ENCODE measurements around the gene HOMER1. TPM values are rescaled to one million over a fixed set of nuclear protein-coding genes. Genes with fewer than 3 reads are reported as not detected.
"Not testable (repeated sequence)": the region's sequence is repeated elsewhere in the genome, so short reads cannot be mapped to it uniquely, and the experiment has no call there.

The HOMER1 gene
- total and polyA plus RNA-seq, 7 donors, result 0.23 to 31.0 (median 8.3) TPM

GRCh38 chr5:79516986-79517385, 3.1 kb upstream of the HOMER1 start:
- TF ChIP-seq POLR2AphosphoS5 (IDR thresholded peaks at IDR 0.05), result no peak
- TF ChIP-seq POLR2A (IDR thresholded peaks at IDR 0.05), result no peak
- TF ChIP-seq, protein P1, sequence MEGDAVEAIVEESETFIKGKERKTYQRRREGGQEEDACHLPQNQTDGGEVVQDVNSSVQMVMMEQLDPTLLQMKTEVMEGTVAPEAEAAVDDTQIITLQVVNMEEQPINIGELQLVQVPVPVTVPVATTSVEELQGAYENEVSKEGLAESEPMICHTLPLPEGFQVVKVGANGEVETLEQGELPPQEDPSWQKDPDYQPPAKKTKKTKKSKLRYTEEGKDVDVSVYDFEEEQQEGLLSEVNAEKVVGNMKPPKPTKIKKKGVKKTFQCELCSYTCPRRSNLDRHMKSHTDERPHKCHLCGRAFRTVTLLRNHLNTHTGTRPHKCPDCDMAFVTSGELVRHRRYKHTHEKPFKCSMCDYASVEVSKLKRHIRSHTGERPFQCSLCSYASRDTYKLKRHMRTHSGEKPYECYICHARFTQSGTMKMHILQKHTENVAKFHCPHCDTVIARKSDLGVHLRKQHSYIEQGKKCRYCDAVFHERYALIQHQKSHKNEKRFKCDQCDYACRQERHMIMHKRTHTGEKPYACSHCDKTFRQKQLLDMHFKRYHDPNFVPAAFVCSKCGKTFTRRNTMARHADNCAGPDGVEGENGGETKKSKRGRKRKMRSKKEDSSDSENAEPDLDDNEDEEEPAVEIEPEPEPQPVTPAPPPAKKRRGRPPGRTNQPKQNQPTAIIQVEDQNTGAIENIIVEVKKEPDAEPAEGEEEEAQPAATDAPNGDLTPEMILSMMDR (IDR thresholded peaks at IDR 0.05), result no peak
- no peak for TF ChIP-seq EP300 (IDR thresholded peaks at IDR 0.05)
- no peak overlapping the region for H3K27ac ChIP-seq
- no peaks in the 10 kb centered on the region for H3K9me3 ChIP-seq
- H3K27me3 ChIP-seq, result no peaks in the 10 kb centered on the region
- no peaks in the 10 kb centered on the region for H3K36me3 ChIP-seq
- DNase-seq, result no peak
- peaks cover 0 to 16% (median 8%) of the 10 kb centered on the region in 4 donors for H3K4me1 ChIP-seq
- intact Hi-C loops (cut with DNase I), result no loop called here
- no peak overlapping the region for H3K4me3 ChIP-seq
- 55 to 79% methylated on average over 1 of the region's 1 CpG for WGBS, 2 donors

DNA sequence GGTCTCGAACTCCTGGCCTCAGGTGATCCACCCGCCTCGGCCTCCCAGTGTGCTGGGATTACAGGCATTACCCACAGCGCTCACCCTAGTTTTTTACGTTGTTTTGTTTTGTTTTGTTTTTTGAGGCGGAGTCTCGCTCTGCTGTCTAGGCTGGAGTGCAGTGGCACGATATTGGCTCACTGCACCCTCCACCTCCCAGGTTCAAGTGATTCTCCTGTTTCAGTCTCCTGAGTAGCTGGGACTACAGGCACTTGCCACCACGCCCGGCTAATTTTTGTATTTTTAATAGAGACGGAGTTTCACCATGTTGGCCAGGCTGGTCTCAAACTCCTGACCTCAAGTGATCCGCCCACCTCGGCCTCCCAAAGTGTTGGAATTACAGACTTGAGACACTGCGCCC, 2.4 kb upstream of the HOMER1 start:
- H3K4me1 ChIP-seq, result peaks cover 0 to 22% (median 11%) of the 10 kb centered on the region in 4 donors
- H3K27me3 ChIP-seq; H3K4me3 ChIP-seq; H3K9me3 ChIP-seq; DNase-seq; H3K36me3 ChIP-seq; H3K27ac ChIP-seq; intact Hi-C loops (cut with DNase I): not testable (repeated sequence)
- 96% methylated on average over 14 of the region's 14 CpGs for WGBS, 2 donors

GRCh38 chr5:79514391-79515105, 614 bp upstream of the HOMER1 start:
- Histone ChIP-seq H3K36me3 (no peaks in the 10 kb centered on the region), H3K4me1 (peaks cover 0 to 38% (median 16%) of the 10 kb centered on the region in 4 donors), H3K4me3 (peak overlapping the region; percentile 79 to 99 (median 91)), H3K9me3 (no peaks in the 10 kb centered on the region), H3K27me3 (no peaks in the 10 kb centered on the region), H3K27ac (peak overlapping the region; percentile 94 to 100 (median 97))
- WGBS, 2 donors, result 1 to 2% methylated on average over 38 of the region's 38 CpGs
- intact Hi-C loops (cut with DNase I), result loop anchor here (1.0 to 5.0 kb wide), 3 partner anchors 98 to 893 kb away; partner anchors contain the start of genes JMY, TENT2 and ZFYVE16
- TF ChIP-seq POLR2A (IDR thresholded peaks at IDR 0.05) (peak; percentile 76 to 77), POLR2AphosphoS5 (IDR thresholded peaks at IDR 0.05) (peak; percentile 91 to 99 (median 94)), EP300 (IDR thresholded peaks at IDR 0.05) (peak in 1 of 4 donors; percentile 60)
- TF ChIP-seq, protein P1 (IDR thresholded peaks at IDR 0.05), result no peak
- DNase-seq, result peak; percentile 97

GRCh38 chr5:79513308-79513703, 628 bp downstream of the HOMER1 start:
- H3K4me1 ChIP-seq, result peaks cover 0 to 47% (median 19%) of the 10 kb centered on the region in 4 donors

More at GRCh38 chr5:79513308-79513703, 628 bp downstream of the HOMER1 start:
- peak; percentile 79 for DNase-seq
- Histone ChIP-seq H3K9me3 (no peaks in the 10 kb centered on the region), H3K27me3 (no peaks in the 10 kb centered on the region), H3K27ac (peak overlapping the region; percentile 94 to 100 (median 97)), H3K36me3 (no peaks in the 10 kb centered on the region), H3K4me3 (peak overlapping the region; percentile 79 to 99 (median 91))
- TF ChIP-seq POLR2AphosphoS5 (IDR thresholded peaks at IDR 0.05) (no peak), POLR2A (IDR thresholded peaks at IDR 0.05) (no peak), EP300 (IDR thresholded peaks at IDR 0.05) (no peak)
- TF ChIP-seq, protein P1 (IDR thresholded peaks at IDR 0.05), result no peak
- 1% methylated on average over 26 of the region's 26 CpGs for WGBS, 2 donors
- intact Hi-C loops (cut with DNase I), result loop anchor here (5.0 kb wide), 1 partner anchor 894 kb away; the partner anchor contains the start of gene ZFYVE16

All from sigmoid colon (tissue), 7 donors.